H1 (cell line): Measurements from ENCODE around the gene SLC24A3. TPM values are rescaled to one million over a fixed set of nuclear protein-coding genes. Genes with fewer than 3 reads are reported as not detected.

Experiments
- CTCF ChIA-PET: fragments of 300-600 bp; sonication (Branson Sonifier 250); formaldehyde crosslinking; loops from one replicate; lab custom pipeline; 2021; ENCODE audit not compliant: partially characterized antibody; lab: Charles Lee
- POLR2A ChIA-PET: fragments of 300-600 bp; sonication (Branson Sonifier 250); formaldehyde crosslinking; loops from one replicate; lab custom pipeline; 2021; ENCODE audit warnings: inconsistent platforms; ENCODE audit not compliant: partially characterized antibody; lab: Charles Lee
- DNase-seq, 2 experiments: peaks; one replicate each; pipeline versions ENCODE4 v3.0.0 to v3.0.0-alpha.2; 2010 to 2022; ENCODE audit warnings: low spot score in 2 of 2, low read depth in 1 of 2, mixed read lengths in 1 of 2
- FAIRE-seq: peaks from 2 replicates; lab custom pipeline; 2011; peaks lifted over from hg19 to GRCh38; lab: Jason Lieb, UNC
- H2AFZ ChIP-seq: 2 replicates; pipeline ENCODE4 v1.8.1; 2012; ENCODE audit warnings: low read length, inconsistent platforms
- H2AK5ac ChIP-seq: 2 replicates; pipeline ENCODE4 v1.6.1; 2013; ENCODE audit warnings: low read depth, low read length
- H2BK120ac ChIP-seq: replicated peaks from 2 replicates; pipeline ENCODE3; 2013; ENCODE audit warnings: low read depth, low read length, inconsistent platforms
- H2BK12ac ChIP-seq: 2 replicates; pipeline ENCODE4 v1.6.1; 2013; ENCODE audit warnings: low read depth, low read length
- H2BK15ac ChIP-seq: 2 replicates; pipeline ENCODE4 v1.6.1; 2013; ENCODE audit warnings: low read length
- H2BK20ac ChIP-seq: 2 replicates; pipeline ENCODE4 v1.6.1; 2013; ENCODE audit warnings: low read length
- H2BK5ac ChIP-seq: 2 replicates; pipeline ENCODE4 v1.6.1; 2013; ENCODE audit warnings: low read depth, low read length
- H3K14ac ChIP-seq: 2 replicates; pipeline ENCODE4 v1.6.1; 2013; ENCODE audit warnings: inconsistent platforms; ENCODE audit not compliant: insufficient read length
- H3K18ac ChIP-seq: 2 replicates; pipeline ENCODE4 v1.6.1; 2013; ENCODE audit warnings: low read length; ENCODE audit errors: extremely low read depth
- H3K23ac ChIP-seq: 2 replicates; pipeline ENCODE4 v1.6.1; 2013; ENCODE audit warnings: inconsistent platforms; ENCODE audit not compliant: insufficient read length
- H3K23me2 ChIP-seq: 2 replicates; pipeline ENCODE4 v1.6.1; 2013; ENCODE audit warnings: low read depth, low read length
- H3K27ac ChIP-seq: 2 replicates; pipeline ENCODE4 v1.6.1; 2011; ENCODE audit warnings: low read depth, low read length, inconsistent platforms
- H3K27me3 ChIP-seq, 4 experiments: replicated peaks in 1 of 4; 1 replicate in 1 of 4; 2 replicates in 3 of 4; pipeline versions ENCODE4 v1.6.1 to v1.8.1; 2011 to 2013; ENCODE audit warnings: low read length in 3 of 4, mild to moderate bottlenecking in 3 of 4, inconsistent platforms in 2 of 4, mixed read lengths in 2 of 4, moderate library complexity in 1 of 4; ENCODE audit not compliant: control insufficient read depth in 3 of 4, insufficient read depth in 3 of 4; ENCODE audit errors: extremely low read depth in 1 of 4
- H3K36me3 ChIP-seq, 4 experiments: 2 replicates each; pipeline versions ENCODE4 v1.6.1 to v1.8.1; 2011 to 2013; ENCODE audit warnings: mild to moderate bottlenecking in 4 of 4, low read length in 3 of 4, moderate library complexity in 2 of 4, control low read depth in 1 of 4, inconsistent platforms in 1 of 4; ENCODE audit not compliant: insufficient read depth in 4 of 4, control insufficient read depth in 2 of 4
- H3K4ac ChIP-seq: replicated peaks from 2 replicates; pipeline ENCODE3; 2013; ENCODE audit warnings: low read length, low read depth, mixed read lengths, inconsistent platforms; ENCODE audit not compliant: insufficient read length
- H3K4me1 ChIP-seq, 4 experiments: replicated peaks in 1 of 4; 1 replicate in 1 of 4; 2 replicates in 3 of 4; pipeline versions ENCODE4 v1.6.1 to v1.8.1; 2011 to 2013; ENCODE audit warnings: low read length in 3 of 4, inconsistent platforms in 2 of 4, mixed read lengths in 1 of 4; ENCODE audit not compliant: insufficient read depth in 4 of 4, control insufficient read depth in 3 of 4
- H3K4me2 ChIP-seq, 2 experiments: 2 replicates each; pipeline versions ENCODE4 v1.6.1 to v1.8.1; 2011 to 2013; ENCODE audit warnings: low read depth in 2 of 2, low read length in 2 of 2, control low read depth in 1 of 2, inconsistent platforms in 1 of 2, mild to moderate bottlenecking in 1 of 2; ENCODE audit not compliant: insufficient read depth in 1 of 2
- H3K4me3 ChIP-seq, 4 experiments: fragments of 200-600, 300-600 bp in 1 of 4; sonication (generic), shearing (Covaris generic), sonication (Bioruptor Twin) in 1 of 4; 2 replicates each; pipeline versions ENCODE4 v1.5.1 to v1.8.1; 2011 to 2016; ENCODE audit warnings: low read length in 4 of 4, low read depth in 3 of 4, control low read depth in 2 of 4, inconsistent platforms in 2 of 4, mild to moderate bottlenecking in 2 of 4, mixed read lengths in 1 of 4, moderate library complexity in 1 of 4; ENCODE audit not compliant: insufficient read depth in 2 of 4; ENCODE audit errors: extremely low read depth in 1 of 4
- H3K56ac ChIP-seq: replicated peaks from 2 replicates; pipeline ENCODE3; 2013; ENCODE audit warnings: low read depth, mild to moderate bottlenecking, mixed read lengths, low read length, inconsistent platforms; ENCODE audit not compliant: insufficient read length
- H3K79me1 ChIP-seq: 2 replicates; pipeline ENCODE4 v1.6.1; 2013; ENCODE audit warnings: low read depth, low read length, control low read depth
- H3K79me2 ChIP-seq, 2 experiments: 2 replicates each; pipeline versions ENCODE4 v1.6.1 to v1.8.1; 2012 to 2013; ENCODE audit warnings: low read length in 2 of 2, mild to moderate bottlenecking in 2 of 2, inconsistent platforms in 1 of 2; ENCODE audit not compliant: insufficient read depth in 2 of 2, control insufficient read depth in 1 of 2
- H3K9ac ChIP-seq, 4 experiments: replicated peaks in 1 of 4; 1 replicate in 1 of 4; 2 replicates in 3 of 4; pipeline versions ENCODE4 v1.6.1 to v1.8.1; 2011 to 2013; ENCODE audit warnings: low read depth in 3 of 4, low read length in 3 of 4, control low read depth in 2 of 4, mild to moderate bottlenecking in 2 of 4, moderate library complexity in 2 of 4, inconsistent platforms in 1 of 4; ENCODE audit errors: extremely low read depth in 1 of 4
- H3K9me3 ChIP-seq, 2 experiments: 2 replicates each; pipeline versions ENCODE4 v1.6.1 to v1.8.1; 2012 to 2013; ENCODE audit warnings: mild to moderate bottlenecking in 2 of 2, moderate library complexity in 2 of 2, control low read depth in 1 of 2, inconsistent platforms in 1 of 2, low read depth in 1 of 2, low read length in 1 of 2, mixed read lengths in 1 of 2; ENCODE audit not compliant: insufficient read depth in 2 of 2
- H4K20me1 ChIP-seq, 2 experiments: replicated peaks in 1 of 2; 2 replicates each; pipeline versions ENCODE3 to v1.8.1; 2011 to 2013; ENCODE audit warnings: inconsistent platforms in 2 of 2, low read length in 2 of 2, mild to moderate bottlenecking in 1 of 2; ENCODE audit not compliant: insufficient read depth in 2 of 2, control insufficient read depth in 1 of 2
- H4K5ac ChIP-seq: 2 replicates; pipeline ENCODE4 v1.6.1; 2013; ENCODE audit warnings: low read length, low read depth, mixed read lengths, inconsistent platforms; ENCODE audit not compliant: insufficient read length
- H4K8ac ChIP-seq: 2 replicates; pipeline ENCODE4 v1.8.0; 2013; ENCODE audit warnings: mild to moderate bottlenecking, moderate library complexity, low read length, inconsistent platforms; ENCODE audit not compliant: insufficient read depth; ENCODE audit errors: extremely low read depth
- H4K91ac ChIP-seq: replicated peaks from 2 replicates; pipeline ENCODE3; 2013; ENCODE audit warnings: low read length, mixed read lengths, inconsistent platforms; ENCODE audit not compliant: insufficient read length
- ASH2L ChIP-seq: fragments of 200-600, 300-600 bp; sonication (generic); IDR thresholded peaks from one replicate; pipeline ENCODE4 v1.7.1; 2017; ENCODE audit warnings: low read length
- CEBPB ChIP-seq: IDR thresholded peaks from 2 replicates; pipeline ENCODE4 v1.6.1; 2012; ENCODE audit warnings: low read depth, low read length
- CHD2 ChIP-seq: IDR thresholded peaks from 2 replicates; pipeline ENCODE4 v1.6.1; 2012; ENCODE audit warnings: low read length, improper control_type of control experiment
- FOSL1 ChIP-seq: IDR thresholded peaks from 2 replicates; pipeline ENCODE4 v1.6.1; 2011; ENCODE audit warnings: mild to moderate bottlenecking, low read depth, low read length, moderate library complexity; ENCODE audit not compliant: insufficient read depth
- POLR2A ChIP-seq, 2 experiments: IDR thresholded peaks; 1 replicate in 1 of 2; 2 replicates in 1 of 2; pipeline ENCODE4 v1.6.1; 2011; ENCODE audit warnings: low read depth in 2 of 2, low read length in 2 of 2, mild to moderate bottlenecking in 2 of 2; ENCODE audit errors: control extremely low read depth in 1 of 2
- RFX5 ChIP-seq: IDR thresholded peaks from 2 replicates; pipeline ENCODE4 v1.6.1; 2011; ENCODE audit warnings: low read depth, low read length, improper control_type of control experiment, borderline replicate concordance
- TAF7 ChIP-seq: optimal IDR thresholded peaks from 2 replicates; pipeline ENCODE3; 2011; ENCODE audit warnings: low read depth, mild to moderate bottlenecking, inconsistent platforms, low read length, moderate library complexity, borderline replicate concordance
- WGBS, 2 experiments: shearing (Covaris generic) in 1 of 2; methylation state at CpG; one replicate each; pipeline versions ENCODE4 v1.1.6 to v1.1.7; 2013 to 2015; ENCODE audit warnings: low lambda C conversion rate in 2 of 2, mixed read lengths in 2 of 2, inconsistent platforms in 1 of 2, low coverage in 1 of 2, missing lambda C conversion rate in 1 of 2; ENCODE audit not compliant: insufficient replicate concordance in 2 of 2, insufficient coverage in 1 of 2, insufficient read length in 1 of 2; ENCODE audit errors: extremely low coverage in 1 of 2, missing lambda C conversion rate in 1 of 2; 5-methylcytosine and 5-hydroxymethylcytosine counted together
- polyA plus RNA-seq, 7 experiments: library from polyadenylated mRNA; depleted of rRNA in 3 of 7; stranded (reverse) in 5 of 7; unstranded in 2 of 7; fragments of >200 nt in 5 of 7; fragments of 200-250 nt in 2 of 7; gene quantifications; 1 replicate in 5 of 7; 2 replicates in 1 of 7; 4 replicates in 1 of 7; pipeline versions ENCODE4 v1.2.1 to v1.2.3, GENCODE V29; 2011 to 2013; ENCODE audit warnings: missing spikeins in 2 of 7, mixed read lengths in 2 of 7
- total RNA-seq: library from RNA; stranded (reverse); fragmentation: NEBNext Ultra II Directional; extraction: Animal tissue kit (Norgen Biotek cat#: 25700); gene quantifications from 2 replicates; pipeline ENCODE4 v1.2.1, GENCODE V29; 2021
- TF ChIP-seq, protein P1 (sequence below), 3 experiments: IDR thresholded peaks; 1 replicate in 2 of 3; 2 replicates in 1 of 3; pipeline versions ENCODE4 v1.5.1 to v1.6.1; 2011; ENCODE audit warnings: low read length in 3 of 3, mild to moderate bottlenecking in 3 of 3, inconsistent platforms in 2 of 3, low read depth in 1 of 3, moderate library complexity in 1 of 3; ENCODE audit not compliant: insufficient read depth in 1 of 3; ENCODE audit errors: control extremely low read depth in 1 of 3

SLC24A3 gene
- total and polyA plus RNA-seq, 2 of the 8 experiments (the other 6 are each of a cell fraction or from before 2014, with no cell fraction given), result 4.5 to 6.3 TPM

DNA sequence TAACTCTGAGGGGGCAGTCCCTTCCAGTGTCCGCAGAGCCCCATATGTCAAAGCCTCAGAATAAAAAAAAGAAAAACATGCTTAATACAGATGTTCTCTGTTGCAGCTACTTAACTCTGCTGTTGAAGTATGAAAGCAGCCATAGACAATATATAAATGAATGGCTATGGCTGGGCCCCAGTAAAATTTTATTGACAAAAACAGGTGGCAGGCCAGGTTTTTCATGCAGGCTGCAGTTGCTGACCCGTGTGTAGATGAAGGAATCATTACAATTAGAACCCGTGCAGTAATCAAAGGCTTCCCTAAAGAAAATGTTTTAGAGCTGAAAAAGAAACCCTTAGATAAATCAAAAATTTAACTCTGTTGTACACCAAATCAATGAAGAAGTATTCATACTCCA is 532.7 kb downstream of the SLC24A3 start:
- no peak for FAIRE-seq
- WGBS, 2 experiments, result 89% methylated on average over 3 of the region's 3 CpGs; no CpG with 5 or more reads in 1 of the 2 experiments
- H3K23ac ChIP-seq, result no peak overlapping the region

More for the DNA sequence above, 532.7 kb downstream of the SLC24A3 start:
- H2AK5ac ChIP-seq, result no peak overlapping the region
- no peak overlapping the region for H4K91ac ChIP-seq
- ChIA-PET POLR2A (no interaction called here), CTCF (interaction anchor here (0.8 to 0.9 kb wide), 2 partner anchors 39 to 52 kb away, joined by 3 to 4 read pairs; no protein-coding TSS in a partner anchor)
- no peak overlapping the region for H3K18ac ChIP-seq
- no peak overlapping the region for H3K56ac ChIP-seq
- no peak overlapping the region for H4K8ac ChIP-seq
- H3K27ac ChIP-seq, result no peak overlapping the region
- H3K27me3 ChIP-seq, result no peaks in the 10 kb centered on the region; a peak in 1 of 7 replicates
- H4K5ac ChIP-seq, result no peak overlapping the region
- no peak overlapping the region for H2BK12ac ChIP-seq
- no peak overlapping the region for H2BK20ac ChIP-seq
- no peak for DNase-seq
- no peaks in the 10 kb centered on the region for H3K36me3 ChIP-seq
- H3K9me3 ChIP-seq, result peaks cover 4 to 9% of the 10 kb centered on the region in 2 experiments; a peak in 2 of 4 replicates
- no peak overlapping the region for H2BK15ac ChIP-seq
- no peak overlapping the region for H3K4me3 ChIP-seq
- no peak overlapping the region for H3K14ac ChIP-seq
- TF ChIP-seq FOSL1 (no peak), ASH2L (no peak), CHD2 (no peak), TAF7 (no peak), POLR2A (IDR thresholded peaks at IDR 0.05; ENCODE audit: control extremely low read depth in 1 of 2, low read depth in 2 of 2, low read length in 2 of 2) (no peak), RFX5 (no peak), CEBPB (no peak)
- TF ChIP-seq, protein P1, sequence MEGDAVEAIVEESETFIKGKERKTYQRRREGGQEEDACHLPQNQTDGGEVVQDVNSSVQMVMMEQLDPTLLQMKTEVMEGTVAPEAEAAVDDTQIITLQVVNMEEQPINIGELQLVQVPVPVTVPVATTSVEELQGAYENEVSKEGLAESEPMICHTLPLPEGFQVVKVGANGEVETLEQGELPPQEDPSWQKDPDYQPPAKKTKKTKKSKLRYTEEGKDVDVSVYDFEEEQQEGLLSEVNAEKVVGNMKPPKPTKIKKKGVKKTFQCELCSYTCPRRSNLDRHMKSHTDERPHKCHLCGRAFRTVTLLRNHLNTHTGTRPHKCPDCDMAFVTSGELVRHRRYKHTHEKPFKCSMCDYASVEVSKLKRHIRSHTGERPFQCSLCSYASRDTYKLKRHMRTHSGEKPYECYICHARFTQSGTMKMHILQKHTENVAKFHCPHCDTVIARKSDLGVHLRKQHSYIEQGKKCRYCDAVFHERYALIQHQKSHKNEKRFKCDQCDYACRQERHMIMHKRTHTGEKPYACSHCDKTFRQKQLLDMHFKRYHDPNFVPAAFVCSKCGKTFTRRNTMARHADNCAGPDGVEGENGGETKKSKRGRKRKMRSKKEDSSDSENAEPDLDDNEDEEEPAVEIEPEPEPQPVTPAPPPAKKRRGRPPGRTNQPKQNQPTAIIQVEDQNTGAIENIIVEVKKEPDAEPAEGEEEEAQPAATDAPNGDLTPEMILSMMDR (IDR thresholded peaks at IDR 0.05; ENCODE audit: control extremely low read depth in 1 of 3, insufficient read depth in 1 of 3, low read depth in 1 of 3, low read length in 3 of 3), result no peak
- H3K23me2 ChIP-seq, result no peaks in the 10 kb centered on the region
- H3K4me1 ChIP-seq, result peaks cover 0 to 5% (median 2%) of the 10 kb centered on the region in 4 experiments; a peak in 3 of 7 replicates
- no peak overlapping the region for H2BK5ac ChIP-seq
- no peak overlapping the region for H3K4me2 ChIP-seq
- H2BK120ac ChIP-seq, result no peak overlapping the region
- no peak overlapping the region for H2AFZ ChIP-seq
- no peak overlapping the region for H3K9ac ChIP-seq
- H3K4ac ChIP-seq, result no peak overlapping the region
- H4K20me1 ChIP-seq, result no peaks in the 10 kb centered on the region
- H3K79me2 ChIP-seq, result no peaks in the 10 kb centered on the region
- H3K79me1 ChIP-seq, result no peaks in the 10 kb centered on the region; the same call in 1 of the 2 replicates
